H9 (cell line): Measurements from ENCODE around the gene ABCA4. TPM values are rescaled to one million over a fixed set of nuclear protein-coding genes. Genes with fewer than 3 reads are reported as not detected.

ENCODE experiments used
- DNase-seq: peaks from one replicate; pipeline ENCODE4 v3.0.0-alpha.2; 2017
- H2AFZ ChIP-seq: one replicate; pipeline ENCODE4 v1.6.1; 2013; ENCODE audit warnings: mild to moderate bottlenecking, low read length, control low read depth, moderate library complexity
- H2AK5ac ChIP-seq: 2 replicates; pipeline ENCODE4 v1.6.1; 2013; ENCODE audit warnings: low read length, control low read depth, mixed read lengths; ENCODE audit not compliant: insufficient read length
- H2BK120ac ChIP-seq: one replicate; pipeline ENCODE4 v1.6.1; 2013; ENCODE audit warnings: low read depth, mild to moderate bottlenecking, low read length, control low read depth, inconsistent platforms; ENCODE audit not compliant: poor library complexity, severe bottlenecking
- H2BK12ac ChIP-seq: 2 replicates; pipeline ENCODE4 v1.6.1; 2013; ENCODE audit warnings: low read length, control low read depth, mixed read lengths, low read depth; ENCODE audit not compliant: insufficient read length
- H2BK15ac ChIP-seq: 2 replicates; pipeline ENCODE4 v1.6.1; 2013; ENCODE audit warnings: low read depth, low read length, control low read depth
- H2BK20ac ChIP-seq: one replicate; pipeline ENCODE4 v1.6.1; 2013; ENCODE audit warnings: low read depth, mild to moderate bottlenecking, low read length, control low read depth, inconsistent platforms; ENCODE audit not compliant: poor library complexity, severe bottlenecking
- H2BK5ac ChIP-seq: 2 replicates; pipeline ENCODE4 v1.6.1; 2013; ENCODE audit warnings: low read length, control low read depth, mixed read lengths; ENCODE audit not compliant: insufficient read length
- H3K14ac ChIP-seq: 2 replicates; pipeline ENCODE4 v1.6.1; 2013; ENCODE audit warnings: low read length, control low read depth; ENCODE audit not compliant: insufficient read depth
- H3K18ac ChIP-seq: 2 replicates; pipeline ENCODE4 v1.6.1; 2013; ENCODE audit warnings: low read depth, mild to moderate bottlenecking, mixed read lengths, low read length, control low read depth; ENCODE audit not compliant: insufficient read length
- H3K23ac ChIP-seq: 2 replicates; pipeline ENCODE4 v1.6.1; 2013; ENCODE audit warnings: low read length, control low read depth, mixed read lengths, low read depth; ENCODE audit not compliant: insufficient read length
- H3K23me2 ChIP-seq: 2 replicates; pipeline ENCODE4 v1.6.1; 2013; ENCODE audit warnings: low read depth, mild to moderate bottlenecking, mixed read lengths, low read length, control low read depth; ENCODE audit not compliant: insufficient read length, poor library complexity, severe bottlenecking
- H3K27ac ChIP-seq: 2 replicates; pipeline ENCODE4 v1.5.1; 2013; ENCODE audit warnings: low read length, control low read depth, mixed read lengths, low read depth; ENCODE audit not compliant: insufficient read length
- H3K27me3 ChIP-seq: 2 replicates; pipeline ENCODE4 v1.6.1; 2013; ENCODE audit warnings: low read length, control low read depth, inconsistent platforms; ENCODE audit not compliant: insufficient read depth
- H3K4ac ChIP-seq: 2 replicates; pipeline ENCODE4 v1.6.1; 2013; ENCODE audit warnings: low read depth, mild to moderate bottlenecking, control low read depth, inconsistent platforms, low read length, moderate library complexity
- H3K4me1 ChIP-seq: 2 replicates; pipeline ENCODE4 v1.6.1; 2013; ENCODE audit warnings: low read length, control low read depth, inconsistent platforms; ENCODE audit not compliant: insufficient read depth
- H3K4me2 ChIP-seq: 2 replicates; pipeline ENCODE4 v1.6.1; 2013; ENCODE audit warnings: low read length, control low read depth, mixed read lengths; ENCODE audit not compliant: insufficient read length, insufficient read depth
- H3K56ac ChIP-seq: 2 replicates; pipeline ENCODE4 v1.6.1; 2013; ENCODE audit warnings: low read depth, mild to moderate bottlenecking, mixed read lengths, low read length, control low read depth; ENCODE audit not compliant: insufficient read length
- H3K79me1 ChIP-seq: 2 replicates; pipeline ENCODE4 v1.6.1; 2013; ENCODE audit warnings: low read depth, mild to moderate bottlenecking, moderate library complexity, low read length, control low read depth, inconsistent platforms; ENCODE audit not compliant: insufficient read depth, poor library complexity, severe bottlenecking
- H3K79me2 ChIP-seq: 2 replicates; pipeline ENCODE4 v1.6.1; 2013; ENCODE audit warnings: low read length, control low read depth, inconsistent platforms; ENCODE audit not compliant: insufficient read depth
- H3K9ac ChIP-seq: 2 replicates; pipeline ENCODE4 v1.6.1; 2013; ENCODE audit warnings: low read length, control low read depth, mixed read lengths; ENCODE audit not compliant: insufficient read length; ENCODE audit errors: extremely low read depth
- H3K9me3 ChIP-seq: one replicate; pipeline ENCODE4 v1.6.1; 2013; ENCODE audit warnings: low read depth, low read length, inconsistent platforms; ENCODE audit not compliant: control insufficient read depth
- H3T11ph ChIP-seq: one replicate; pipeline ENCODE4 v1.6.1; 2013; ENCODE audit warnings: mild to moderate bottlenecking, low read length, control low read depth, inconsistent platforms
- H4K20me1 ChIP-seq: one replicate; pipeline ENCODE4 v1.6.1; 2013; ENCODE audit not compliant: control insufficient read depth, insufficient read length, insufficient read depth
- H4K5ac ChIP-seq: 2 replicates; pipeline ENCODE4 v1.6.1; 2013; ENCODE audit warnings: low read depth, mild to moderate bottlenecking, mixed read lengths, low read length, control low read depth; ENCODE audit not compliant: insufficient read length
- H4K8ac ChIP-seq: replicated peaks from 2 replicates; pipeline ENCODE4 v1.6.1; 2013; ENCODE audit warnings: low read length, control low read depth, mixed read lengths, low read depth; ENCODE audit not compliant: insufficient read length
- H4K91ac ChIP-seq: 2 replicates; pipeline ENCODE4 v1.6.1; 2013; ENCODE audit warnings: low read depth, mild to moderate bottlenecking, moderate library complexity, mixed read lengths, low read length, control low read depth; ENCODE audit not compliant: insufficient read length
- H3K27ac Mint-ChIP-seq, 3 experiments: 2 replicates in 2 of 3; 3 replicates in 1 of 3; pipeline ENCODE4 v1.8.0; 2020 to 2021; ENCODE audit warnings: mixed read lengths in 3 of 3, mild to moderate bottlenecking in 1 of 3, moderate library complexity in 1 of 3
- H3K27me3 Mint-ChIP-seq: 2 replicates; pipeline ENCODE4 v1.8.0; 2021; ENCODE audit warnings: low read depth, mild to moderate bottlenecking, moderate library complexity, mixed read lengths
- H3K36me3 Mint-ChIP-seq, 3 experiments: 2 replicates in 2 of 3; 3 replicates in 1 of 3; pipeline ENCODE4 v1.8.0; 2020 to 2021; ENCODE audit warnings: low read depth in 3 of 3, mixed read lengths in 3 of 3; ENCODE audit not compliant: insufficient read depth in 1 of 3
- H3K4me1 Mint-ChIP-seq, 2 experiments: 2 replicates each; pipeline ENCODE4 v1.8.0; 2020; ENCODE audit warnings: mixed read lengths in 2 of 2
- H3K4me3 Mint-ChIP-seq, 2 experiments: 2 replicates in 1 of 2; 3 replicates in 1 of 2; pipeline ENCODE4 v1.8.0; 2020 to 2021; ENCODE audit warnings: mild to moderate bottlenecking in 2 of 2, mixed read lengths in 2 of 2, moderate library complexity in 1 of 2
- H3K9me3 Mint-ChIP-seq, 2 experiments: 2 replicates in 1 of 2; 3 replicates in 1 of 2; pipeline ENCODE4 v1.8.0; 2020; ENCODE audit warnings: mild to moderate bottlenecking in 2 of 2, mixed read lengths in 2 of 2, moderate library complexity in 1 of 2
- WGBS: extraction: QIAGEN DNeasy Blood & Tissue Kit; methylation state at CpG from one replicate; pipeline ENCODE4 v1.1.7; 2013; ENCODE audit warnings: missing lambda C conversion rate, low lambda C conversion rate, mixed read lengths; ENCODE audit not compliant: insufficient read length; ENCODE audit errors: extremely low coverage; 5-methylcytosine and 5-hydroxymethylcytosine counted together
- total RNA-seq: library from RNA; stranded (reverse); gene quantifications from 2 replicates; pipeline ENCODE4 v1.2.1, GENCODE V29; 2021
- TF ChIP-seq, protein P1 (sequence below): fragments of 200-600 bp; sonication (generic); conservative IDR thresholded peaks from 3 replicates; pipeline ENCODE4 v1.8.0; 2021; ENCODE audit warnings: antibody characterized with exemption, mild to moderate bottlenecking

Gene ABCA4
- total RNA-seq, 1 experiment from 2014 or later, result not detected

GRCh38 chr1:93963585-93963984 lies 157.4 kb downstream of the ABCA4 start:
- Histone ChIP-seq H2AK5ac (no peak overlapping the region), H3K79me1 (no peaks in the 10 kb centered on the region), H3K56ac (no peak overlapping the region), H3K79me2 (no peaks in the 10 kb centered on the region), H3K4me2 (no peak overlapping the region), H3K18ac (no peak overlapping the region), H4K20me1 (no peaks in the 10 kb centered on the region), H3T11ph (no peak overlapping the region), H2BK20ac (no peak overlapping the region), H2BK12ac (no peak overlapping the region), H2BK15ac (no peak overlapping the region), H3K23me2 (no peaks in the 10 kb centered on the region), H4K5ac (no peak overlapping the region), H2AFZ (no peak overlapping the region), H4K91ac (no peak overlapping the region), H2BK5ac (no peak overlapping the region), H4K8ac (no peak overlapping the region), H3K4ac (no peak overlapping the region), H3K23ac (no peak overlapping the region), H3K9me3 (no peaks in the 10 kb centered on the region), H3K9ac (no peak overlapping the region), H2BK120ac (no peak overlapping the region), H3K14ac (no peak overlapping the region), H3K4me1 (no peaks in the 10 kb centered on the region), H3K27ac (no peak overlapping the region), H3K27me3 (no peaks in the 10 kb centered on the region)
- DNase-seq, result no peak
- H3K9me3 Mint-ChIP-seq, result no peaks in the 10 kb centered on the region
- H3K27ac Mint-ChIP-seq, result no peak overlapping the region
- no CpG with 5 or more reads among the region's 9 CpGs for WGBS
- no peaks in the 10 kb centered on the region; a peak in 1 of 7 replicates for H3K36me3 Mint-ChIP-seq
- TF ChIP-seq, protein P1, sequence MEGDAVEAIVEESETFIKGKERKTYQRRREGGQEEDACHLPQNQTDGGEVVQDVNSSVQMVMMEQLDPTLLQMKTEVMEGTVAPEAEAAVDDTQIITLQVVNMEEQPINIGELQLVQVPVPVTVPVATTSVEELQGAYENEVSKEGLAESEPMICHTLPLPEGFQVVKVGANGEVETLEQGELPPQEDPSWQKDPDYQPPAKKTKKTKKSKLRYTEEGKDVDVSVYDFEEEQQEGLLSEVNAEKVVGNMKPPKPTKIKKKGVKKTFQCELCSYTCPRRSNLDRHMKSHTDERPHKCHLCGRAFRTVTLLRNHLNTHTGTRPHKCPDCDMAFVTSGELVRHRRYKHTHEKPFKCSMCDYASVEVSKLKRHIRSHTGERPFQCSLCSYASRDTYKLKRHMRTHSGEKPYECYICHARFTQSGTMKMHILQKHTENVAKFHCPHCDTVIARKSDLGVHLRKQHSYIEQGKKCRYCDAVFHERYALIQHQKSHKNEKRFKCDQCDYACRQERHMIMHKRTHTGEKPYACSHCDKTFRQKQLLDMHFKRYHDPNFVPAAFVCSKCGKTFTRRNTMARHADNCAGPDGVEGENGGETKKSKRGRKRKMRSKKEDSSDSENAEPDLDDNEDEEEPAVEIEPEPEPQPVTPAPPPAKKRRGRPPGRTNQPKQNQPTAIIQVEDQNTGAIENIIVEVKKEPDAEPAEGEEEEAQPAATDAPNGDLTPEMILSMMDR, result no peak
- no peak overlapping the region for H3K4me3 Mint-ChIP-seq
- peaks cover 4% of the 10 kb centered on the region; the same call in 1 of the 2 replicates for H3K27me3 Mint-ChIP-seq
- H3K4me1 Mint-ChIP-seq, result peaks cover 0 to 2% of the 10 kb centered on the region in 2 experiments; a peak in 1 of 4 replicates
